Mesendoderm (in vitro differentiated cells): ENCODE measurements around the gene EHBP1.

Experiments used
- DNase-seq: peaks from one replicate; pipeline ENCODE4 v3.0.0; 2013
- H2AK5ac ChIP-seq: 2 replicates; pipeline ENCODE4 v1.6.1; 2013; ENCODE audit warnings: low read length, inconsistent platforms
- H2BK120ac ChIP-seq: 2 replicates; pipeline ENCODE4 v1.6.1; 2013; ENCODE audit warnings: low read depth, mild to moderate bottlenecking, low read length, moderate library complexity, mixed read lengths
- H2BK15ac ChIP-seq: replicated peaks from 2 replicates; pipeline ENCODE4 v1.6.1; 2013; ENCODE audit warnings: low read depth, mild to moderate bottlenecking, moderate library complexity
- H2BK5ac ChIP-seq: 2 replicates; pipeline ENCODE4 v1.6.1; 2013; ENCODE audit warnings: low read length, inconsistent platforms
- H3K18ac ChIP-seq: 2 replicates; pipeline ENCODE4 v1.6.1; 2013; ENCODE audit warnings: mild to moderate bottlenecking, low read length, mixed read lengths
- H3K23ac ChIP-seq: one replicate; pipeline ENCODE4 v1.6.1; 2013; ENCODE audit warnings: low read length
- H3K27ac ChIP-seq: 2 replicates; pipeline ENCODE4 v1.5.1; 2013; ENCODE audit warnings: low read depth, mild to moderate bottlenecking, inconsistent platforms, low read length, moderate library complexity
- H3K27me3 ChIP-seq: 2 replicates; pipeline ENCODE4 v1.6.1; 2013; ENCODE audit warnings: low read length, control low read depth, mild to moderate bottlenecking, inconsistent platforms; ENCODE audit not compliant: insufficient read depth, poor library complexity
- H3K36me3 ChIP-seq: 2 replicates; pipeline ENCODE4 v1.6.1; 2013; ENCODE audit warnings: low read length, inconsistent platforms; ENCODE audit not compliant: control insufficient read depth, insufficient read depth
- H3K4ac ChIP-seq: one replicate; pipeline ENCODE4 v1.6.1; 2013; ENCODE audit warnings: low read depth, mild to moderate bottlenecking, low read length, moderate library complexity
- H3K4me1 ChIP-seq: 2 replicates; pipeline ENCODE4 v1.6.1; 2013; ENCODE audit warnings: low read depth, low read length, inconsistent platforms; ENCODE audit not compliant: control insufficient read depth
- H3K4me2 ChIP-seq: 2 replicates; pipeline ENCODE4 v1.6.1; 2013; ENCODE audit warnings: low read length
- H3K4me3 ChIP-seq: 2 replicates; pipeline ENCODE4 v1.5.1; 2013; ENCODE audit warnings: mild to moderate bottlenecking, low read length
- H3K56ac ChIP-seq: one replicate; pipeline ENCODE4 v1.6.1; 2013; ENCODE audit warnings: low read length
- H3K79me1 ChIP-seq: 2 replicates; pipeline ENCODE4 v1.6.1; 2013; ENCODE audit warnings: low read length, inconsistent platforms
- H3K79me2 ChIP-seq: 2 replicates; pipeline ENCODE4 v1.6.1; 2013; ENCODE audit warnings: mild to moderate bottlenecking, low read length; ENCODE audit not compliant: control insufficient read depth, insufficient read depth
- H3K9ac ChIP-seq: 2 replicates; pipeline ENCODE4 v1.6.1; 2013; ENCODE audit warnings: low read length, inconsistent platforms
- H4K5ac ChIP-seq: one replicate; pipeline ENCODE4 v1.6.1; 2013; ENCODE audit warnings: low read length
- H4K8ac ChIP-seq: one replicate; pipeline ENCODE4 v1.6.1; 2013; ENCODE audit warnings: low read depth, mild to moderate bottlenecking, control low read depth, low read length, moderate library complexity
- WGBS: extraction: QIAGEN DNeasy Blood & Tissue Kit; methylation state at CpG from one replicate; pipeline ENCODE4 v1.1.7; 2013; ENCODE audit warnings: low lambda C conversion rate, missing lambda C conversion rate; ENCODE audit not compliant: insufficient coverage; ENCODE audit errors: extremely low coverage; 5-methylcytosine and 5-hydroxymethylcytosine counted together

EHBP1 gene

GRCh38 chr2:63038034-63038433 is 332.5 kb downstream of the EHBP1 start:
- no peak overlapping the region for H2BK5ac ChIP-seq
- DNase-seq, result no peak
- H3K9ac ChIP-seq, result no peak overlapping the region
- H3K4me3 ChIP-seq, result no peak overlapping the region
- no peak overlapping the region for H3K4ac ChIP-seq
- H3K4me2 ChIP-seq, result no peak overlapping the region
- H3K4me1 ChIP-seq, result no peaks in the 10 kb centered on the region
- no CpG with 5 or more reads among the region's 4 CpGs for WGBS
- H3K27ac ChIP-seq, result no peak overlapping the region
- no peak overlapping the region for H4K8ac ChIP-seq
- H3K27me3 ChIP-seq, result no peaks in the 10 kb centered on the region
- no peaks in the 10 kb centered on the region for H3K36me3 ChIP-seq
- no peak overlapping the region for H3K23ac ChIP-seq
- H3K79me1 ChIP-seq, result no peaks in the 10 kb centered on the region
- no peaks in the 10 kb centered on the region for H3K79me2 ChIP-seq
- no peak overlapping the region for H2BK120ac ChIP-seq
- H2BK15ac ChIP-seq, result no peak overlapping the region
- no peak overlapping the region for H4K5ac ChIP-seq
- no peak overlapping the region for H2AK5ac ChIP-seq
- H3K18ac ChIP-seq, result no peak overlapping the region
- no peak overlapping the region for H3K56ac ChIP-seq

- H3K56ac ChIP-seq, result no peak overlapping the region
- H2BK5ac ChIP-seq, result no peak overlapping the region
- H4K5ac ChIP-seq, result no peak overlapping the region
- H3K9ac ChIP-seq, result no peak overlapping the region
- H3K23ac ChIP-seq, result no peak overlapping the region
- peaks cover 3% of the 10 kb centered on the region for H3K27me3 ChIP-seq
- no peaks in the 10 kb centered on the region for H3K79me1 ChIP-seq
- no peak overlapping the region for H4K8ac ChIP-seq
- WGBS, result no CpG with 5 or more reads among the region's 1 CpG
- no peak overlapping the region for H3K18ac ChIP-seq
- H3K4me2 ChIP-seq, result no peak overlapping the region
- no peak overlapping the region for H3K4ac ChIP-seq
- H3K36me3 ChIP-seq, result no peaks in the 10 kb centered on the region
- no peak overlapping the region for H3K4me3 ChIP-seq
- H2AK5ac ChIP-seq, result no peak overlapping the region
- no peak overlapping the region for H3K27ac ChIP-seq
- no peaks in the 10 kb centered on the region for H3K79me2 ChIP-seq
- no peak overlapping the region for H2BK120ac ChIP-seq
- no peak overlapping the region for H2BK15ac ChIP-seq
- H3K4me1 ChIP-seq, result peaks cover 6% of the 10 kb centered on the region
- peak; percentile 13 for DNase-seq
Measured at GRCh38 chr2:63040586-63040985, 335.1 kb downstream of the EHBP1 start.

- Histone ChIP-seq H2BK5ac (no peak overlapping the region), H3K36me3 (no peaks in the 10 kb centered on the region), H3K4ac (no peak overlapping the region), H3K79me1 (no peaks in the 10 kb centered on the region), H4K5ac (no peak overlapping the region), H3K27me3 (peaks cover 3% of the 10 kb centered on the region), H2BK120ac (no peak overlapping the region), H2AK5ac (no peak overlapping the region), H3K18ac (no peak overlapping the region), H3K4me3 (no peak overlapping the region), H3K4me2 (no peak overlapping the region), H3K79me2 (no peaks in the 10 kb centered on the region), H3K23ac (no peak overlapping the region), H3K9ac (no peak overlapping the region), H4K8ac (no peak overlapping the region), H2BK15ac (no peak overlapping the region), H3K27ac (no peak overlapping the region), H3K56ac (no peak overlapping the region), H3K4me1 (peaks cover 6% of the 10 kb centered on the region)
- DNase-seq, result peak; percentile 40
- no CpG with 5 or more reads among the region's 1 CpG for WGBS
Measured at GRCh38 chr2:63041592-63041991, 336.1 kb downstream of the EHBP1 start.

- no CpG with 5 or more reads among the region's 36 CpGs for WGBS
- H4K5ac ChIP-seq, result no peak overlapping the region
- H2BK5ac ChIP-seq, result no peak overlapping the region
- H3K79me1 ChIP-seq, result no peaks in the 10 kb centered on the region
- H3K4ac ChIP-seq, result no peak overlapping the region
- peak overlapping the region; percentile 72 for H3K56ac ChIP-seq
- no peaks in the 10 kb centered on the region for H3K36me3 ChIP-seq
- no peak overlapping the region for H2AK5ac ChIP-seq
- peak overlapping the region; percentile 28 for H4K8ac ChIP-seq
- peak overlapping the region; percentile 25 for H3K9ac ChIP-seq
- H2BK120ac ChIP-seq, result no peak overlapping the region
- H3K18ac ChIP-seq, result peak overlapping the region; percentile 21
- peaks cover 11% of the 10 kb centered on the region for H3K27me3 ChIP-seq
- peak; percentile 87 for DNase-seq
- H3K27ac ChIP-seq, result no peak overlapping the region
- H3K4me3 ChIP-seq, result no peak overlapping the region
- peak overlapping the region; percentile 51 for H3K23ac ChIP-seq
- H3K4me1 ChIP-seq, result peaks cover 11% of the 10 kb centered on the region
- peak overlapping the region; percentile 46 for H3K4me2 ChIP-seq
- H2BK15ac ChIP-seq, result peak overlapping the region; percentile 19
- H3K79me2 ChIP-seq, result no peaks in the 10 kb centered on the region
Measured at GRCh38 chr2:63044362-63045327, 339.1 kb downstream of the EHBP1 start.

GRCh38 chr2:63046552-63046951 is 341.0 kb downstream of the EHBP1 start:
- DNase-seq, result peak; percentile 21
- Histone ChIP-seq H2BK120ac (no peak overlapping the region), H3K23ac (no peak overlapping the region), H3K27ac (no peak overlapping the region), H3K27me3 (peaks cover 11% of the 10 kb centered on the region), H3K79me1 (no peaks in the 10 kb centered on the region), H3K79me2 (no peaks in the 10 kb centered on the region), H3K4ac (no peak overlapping the region), H2BK5ac (no peak overlapping the region), H4K8ac (no peak overlapping the region), H3K56ac (no peak overlapping the region), H2AK5ac (no peak overlapping the region), H3K18ac (no peak overlapping the region), H2BK15ac (no peak overlapping the region), H4K5ac (no peak overlapping the region), H3K4me3 (no peak overlapping the region), H3K9ac (no peak overlapping the region), H3K36me3 (no peaks in the 10 kb centered on the region), H3K4me1 (peaks cover 11% of the 10 kb centered on the region), H3K4me2 (no peak overlapping the region)
- WGBS, result no CpG with 5 or more reads among the region's 7 CpGs
